ENCODE results near the gene HPSE. TPM values are rescaled to one million over a fixed set of nuclear protein-coding genes. Genes with fewer than 3 reads are reported as not detected.

Gene HPSE
- total and polyA plus RNA-seq, 2 experiments from 2014 or later = 1.7 to 3.8 TPM

DNA sequence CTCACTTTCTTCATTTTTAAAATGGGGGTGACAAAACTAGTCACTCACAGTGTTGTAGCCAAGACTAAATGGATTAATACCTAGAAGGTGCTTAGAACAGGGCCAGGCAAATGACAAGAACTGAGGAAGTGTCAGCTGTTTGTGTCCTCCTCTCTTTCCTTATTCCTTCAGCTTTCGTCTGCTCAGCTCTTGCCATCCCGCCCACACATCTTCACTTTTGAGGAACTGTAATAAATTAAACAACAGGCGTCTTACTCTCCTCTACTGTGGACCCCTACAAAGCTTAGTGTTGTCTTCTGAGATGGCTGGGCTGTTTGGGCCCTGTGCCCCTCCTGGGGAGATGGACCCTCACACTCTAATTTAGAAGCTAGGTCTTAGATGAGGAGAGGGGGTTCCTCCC is 2.7 kb downstream of the HPSE start:
- Histone ChIP-seq H3K27ac (no peak overlapping the region), H2AFZ (no peak overlapping the region), H3K4me2 (no peak overlapping the region), H3K4me1 (ENCODE audit: insufficient read depth) (peaks cover 4% of the 10 kb centered on the region), H3K9me3 (ENCODE audit: low read depth) (no peaks in the 10 kb centered on the region), H4K20me1 (ENCODE audit: insufficient read depth, poor library complexity, severe bottlenecking) (no peaks in the 10 kb centered on the region), H3K4me3 (no peak overlapping the region), H3K36me3 (replicated peaks; ENCODE audit: insufficient read depth, low read depth) (no peaks in the 10 kb centered on the region), H3K9me2 (replicated peaks; ENCODE audit: insufficient read depth) (no peaks in the 10 kb centered on the region), H3K79me2 (no peaks in the 10 kb centered on the region), H3K27me3 (peaks cover 19% of the 10 kb centered on the region)
- TF ChIP-seq, protein P1, sequence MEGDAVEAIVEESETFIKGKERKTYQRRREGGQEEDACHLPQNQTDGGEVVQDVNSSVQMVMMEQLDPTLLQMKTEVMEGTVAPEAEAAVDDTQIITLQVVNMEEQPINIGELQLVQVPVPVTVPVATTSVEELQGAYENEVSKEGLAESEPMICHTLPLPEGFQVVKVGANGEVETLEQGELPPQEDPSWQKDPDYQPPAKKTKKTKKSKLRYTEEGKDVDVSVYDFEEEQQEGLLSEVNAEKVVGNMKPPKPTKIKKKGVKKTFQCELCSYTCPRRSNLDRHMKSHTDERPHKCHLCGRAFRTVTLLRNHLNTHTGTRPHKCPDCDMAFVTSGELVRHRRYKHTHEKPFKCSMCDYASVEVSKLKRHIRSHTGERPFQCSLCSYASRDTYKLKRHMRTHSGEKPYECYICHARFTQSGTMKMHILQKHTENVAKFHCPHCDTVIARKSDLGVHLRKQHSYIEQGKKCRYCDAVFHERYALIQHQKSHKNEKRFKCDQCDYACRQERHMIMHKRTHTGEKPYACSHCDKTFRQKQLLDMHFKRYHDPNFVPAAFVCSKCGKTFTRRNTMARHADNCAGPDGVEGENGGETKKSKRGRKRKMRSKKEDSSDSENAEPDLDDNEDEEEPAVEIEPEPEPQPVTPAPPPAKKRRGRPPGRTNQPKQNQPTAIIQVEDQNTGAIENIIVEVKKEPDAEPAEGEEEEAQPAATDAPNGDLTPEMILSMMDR (IDR thresholded peaks at IDR 0.05; ENCODE audit: poor library complexity) = no peak
- TF ChIP-seq EZH2phosphoT487 (IDR thresholded peaks at IDR 0.05; ENCODE audit: low read depth, severe bottlenecking, unreplicated experiment) (no peak), EZH2 (IDR thresholded peaks at IDR 0.05; ENCODE audit: borderline replicate concordance) (no peak)
- no peak for DNase-seq (ENCODE audit: low spot score)
- 89% methylated on average over 3 of the region's 3 CpGs for WGBS (ENCODE audit: low lambda C conversion rate, missing lambda C conversion rate)

DNA sequence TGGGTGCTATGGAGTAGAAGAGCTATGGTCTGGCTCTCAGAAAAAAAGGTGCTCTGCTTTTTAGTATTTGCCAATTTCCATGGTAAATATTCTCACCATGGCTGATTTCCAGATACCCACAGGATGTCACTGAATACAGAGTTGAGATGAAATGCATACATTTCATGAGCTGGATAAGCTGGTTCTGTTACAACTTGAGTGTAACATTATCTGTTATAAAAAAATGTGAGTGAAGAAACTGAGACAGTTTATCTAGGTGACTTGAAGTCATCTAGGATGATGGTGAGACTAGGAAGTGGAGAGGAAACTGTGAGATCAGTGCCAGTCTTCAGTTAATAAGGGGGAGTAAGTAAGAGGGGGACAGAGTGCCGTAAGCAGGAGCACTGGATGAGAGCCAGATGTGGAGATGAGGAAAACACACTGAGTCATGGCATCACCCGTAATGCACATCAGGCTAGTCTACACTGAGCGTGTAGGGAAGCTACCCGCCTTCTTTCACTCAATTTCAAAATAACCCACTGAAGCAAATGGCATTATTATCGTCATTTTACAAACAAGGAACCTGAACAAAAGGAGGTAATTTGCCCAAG is 5.0 kb downstream of the HPSE start:
- no peak overlapping the region for H3K27ac ChIP-seq
- 81% methylated on average over 5 of the region's 5 CpGs for WGBS (ENCODE audit: low lambda C conversion rate, missing lambda C conversion rate)
- no peak overlapping the region for H3K4me3 ChIP-seq
- no peaks in the 10 kb centered on the region for H3K9me3 ChIP-seq (ENCODE audit: low read depth)
- H3K79me2 ChIP-seq = no peaks in the 10 kb centered on the region
- H3K36me3 ChIP-seq (replicated peaks; ENCODE audit: insufficient read depth, low read depth) = no peaks in the 10 kb centered on the region
- peak; percentile 13 for DNase-seq (ENCODE audit: low spot score)
- no peaks in the 10 kb centered on the region for H3K9me2 ChIP-seq (replicated peaks; ENCODE audit: insufficient read depth)
- TF ChIP-seq EZH2 (IDR thresholded peaks at IDR 0.05; ENCODE audit: borderline replicate concordance) (no peak), EZH2phosphoT487 (IDR thresholded peaks at IDR 0.05; ENCODE audit: low read depth, severe bottlenecking, unreplicated experiment) (no peak)
- TF ChIP-seq, protein P1 (IDR thresholded peaks at IDR 0.05; ENCODE audit: poor library complexity) = no peak
- no peak overlapping the region for H3K4me2 ChIP-seq
- H3K4me1 ChIP-seq (ENCODE audit: insufficient read depth) = peaks cover 4% of the 10 kb centered on the region
- H4K20me1 ChIP-seq (ENCODE audit: insufficient read depth, poor library complexity, severe bottlenecking) = no peaks in the 10 kb centered on the region
- peaks cover 11% of the 10 kb centered on the region for H3K27me3 ChIP-seq
- no peak overlapping the region for H2AFZ ChIP-seq

DNA sequence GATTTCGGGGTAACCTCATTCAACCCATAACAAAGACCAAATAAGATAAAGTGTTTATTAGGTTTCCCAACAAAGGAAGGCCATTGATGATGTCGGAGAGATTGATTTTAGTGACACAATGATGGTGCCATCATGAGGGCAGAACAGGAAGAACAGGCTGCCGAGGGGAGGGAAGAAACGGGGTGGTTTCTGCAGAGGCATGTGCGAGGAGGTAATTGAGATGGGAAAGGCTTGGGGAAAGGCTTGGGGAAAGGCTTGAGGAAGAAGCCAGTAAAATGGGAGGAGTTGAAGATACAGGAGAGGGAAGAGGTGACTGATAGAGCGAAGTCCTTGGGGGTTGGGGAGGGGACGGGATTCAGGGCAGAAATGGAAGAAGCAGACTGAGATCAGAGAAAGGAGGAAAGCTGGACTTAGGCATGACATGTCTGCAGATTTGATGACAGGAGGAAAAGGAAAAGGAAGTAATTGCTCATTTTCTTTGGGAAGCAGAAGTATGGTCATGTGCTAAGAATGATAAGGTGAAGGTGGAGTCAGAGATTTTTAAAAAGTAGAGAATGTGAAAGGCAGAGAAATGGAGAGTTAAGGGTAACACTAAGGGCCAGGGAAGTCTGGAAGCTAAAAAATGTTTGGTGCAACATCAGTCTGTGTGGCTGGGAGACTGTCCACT is 6.0 kb downstream of the HPSE start:
- H3K4me1 ChIP-seq (ENCODE audit: insufficient read depth) = no peaks in the 10 kb centered on the region
- H3K4me3 ChIP-seq = no peak overlapping the region
- H2AFZ ChIP-seq = no peak overlapping the region
- no peaks in the 10 kb centered on the region for H3K9me3 ChIP-seq (ENCODE audit: low read depth)
- TF ChIP-seq EZH2phosphoT487 (IDR thresholded peaks at IDR 0.05; ENCODE audit: low read depth, severe bottlenecking, unreplicated experiment) (no peak), EZH2 (IDR thresholded peaks at IDR 0.05; ENCODE audit: borderline replicate concordance) (no peak)
- TF ChIP-seq, protein P1 (IDR thresholded peaks at IDR 0.05; ENCODE audit: poor library complexity) = peak; percentile 8
- no peaks in the 10 kb centered on the region for H3K79me2 ChIP-seq
- no peak overlapping the region for H3K27ac ChIP-seq
- 49% methylated on average over 7 of the region's 7 CpGs for WGBS (ENCODE audit: low lambda C conversion rate, missing lambda C conversion rate)
- no peaks in the 10 kb centered on the region for H3K9me2 ChIP-seq (replicated peaks; ENCODE audit: insufficient read depth)
- DNase-seq (ENCODE audit: low spot score) = peak; percentile 4
- no peaks in the 10 kb centered on the region for H3K36me3 ChIP-seq (replicated peaks; ENCODE audit: insufficient read depth, low read depth)
- H4K20me1 ChIP-seq (ENCODE audit: insufficient read depth, poor library complexity, severe bottlenecking) = no peaks in the 10 kb centered on the region
- H3K4me2 ChIP-seq = no peak overlapping the region
- peaks cover 3% of the 10 kb centered on the region for H3K27me3 ChIP-seq

All from hepatocyte (in vitro differentiated cells).